ENCODE data around the gene MLST8.

DNA sequence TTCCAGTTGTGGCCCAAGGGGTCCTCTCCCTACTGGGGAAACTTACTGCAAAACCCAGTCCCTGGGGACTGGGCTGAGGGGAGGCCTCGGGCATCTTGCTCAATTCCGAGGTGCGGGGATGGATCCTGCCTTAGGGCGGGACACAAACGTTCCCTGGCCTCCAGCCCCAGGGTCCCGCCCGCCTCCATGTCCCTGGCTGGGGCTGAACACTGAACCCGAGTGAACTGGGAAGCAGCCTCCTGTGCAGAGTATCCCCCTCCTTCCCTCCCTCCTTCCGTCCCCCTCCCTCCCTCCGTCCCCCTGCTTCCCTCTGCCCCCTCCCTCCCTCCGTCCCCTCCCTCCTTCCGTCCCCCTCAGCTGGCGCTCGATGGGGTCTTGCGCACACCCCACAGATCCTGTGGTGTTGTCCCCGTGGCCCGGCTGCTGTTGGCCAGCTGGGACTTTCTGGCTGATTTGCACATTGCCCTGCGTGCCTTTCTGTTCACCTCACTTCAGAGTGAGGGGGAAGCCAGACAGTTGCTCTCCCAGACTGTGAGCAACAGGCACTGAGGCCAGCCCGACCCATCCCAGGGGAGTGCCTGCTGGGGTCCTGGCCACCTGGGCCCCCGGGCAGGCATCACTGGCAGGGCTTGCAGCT lies 44.2 kb upstream of the MLST8 start:
- TF ChIP-seq, protein P1, sequence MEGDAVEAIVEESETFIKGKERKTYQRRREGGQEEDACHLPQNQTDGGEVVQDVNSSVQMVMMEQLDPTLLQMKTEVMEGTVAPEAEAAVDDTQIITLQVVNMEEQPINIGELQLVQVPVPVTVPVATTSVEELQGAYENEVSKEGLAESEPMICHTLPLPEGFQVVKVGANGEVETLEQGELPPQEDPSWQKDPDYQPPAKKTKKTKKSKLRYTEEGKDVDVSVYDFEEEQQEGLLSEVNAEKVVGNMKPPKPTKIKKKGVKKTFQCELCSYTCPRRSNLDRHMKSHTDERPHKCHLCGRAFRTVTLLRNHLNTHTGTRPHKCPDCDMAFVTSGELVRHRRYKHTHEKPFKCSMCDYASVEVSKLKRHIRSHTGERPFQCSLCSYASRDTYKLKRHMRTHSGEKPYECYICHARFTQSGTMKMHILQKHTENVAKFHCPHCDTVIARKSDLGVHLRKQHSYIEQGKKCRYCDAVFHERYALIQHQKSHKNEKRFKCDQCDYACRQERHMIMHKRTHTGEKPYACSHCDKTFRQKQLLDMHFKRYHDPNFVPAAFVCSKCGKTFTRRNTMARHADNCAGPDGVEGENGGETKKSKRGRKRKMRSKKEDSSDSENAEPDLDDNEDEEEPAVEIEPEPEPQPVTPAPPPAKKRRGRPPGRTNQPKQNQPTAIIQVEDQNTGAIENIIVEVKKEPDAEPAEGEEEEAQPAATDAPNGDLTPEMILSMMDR (IDR thresholded peaks at IDR 0.05; ENCODE audit: control extremely low read depth in 1 of 3, insufficient read depth in 1 of 3, low read depth in 1 of 3, low read length in 3 of 3) = no peak
- TF ChIP-seq, protein P2, sequence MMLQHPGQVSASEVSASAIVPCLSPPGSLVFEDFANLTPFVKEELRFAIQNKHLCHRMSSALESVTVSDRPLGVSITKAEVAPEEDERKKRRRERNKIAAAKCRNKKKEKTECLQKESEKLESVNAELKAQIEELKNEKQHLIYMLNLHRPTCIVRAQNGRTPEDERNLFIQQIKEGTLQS (IDR thresholded peaks at IDR 0.05; ENCODE audit: insufficient read depth, low read depth, low read length) = no peak
- TF ChIP-seq TBP (IDR thresholded peaks at IDR 0.05; ENCODE audit: low read depth, low read length) = no peak

Data from H1 (cell line).